ENCODE measurements around the gene TNRC18.

Gene TNRC18

DNA sequence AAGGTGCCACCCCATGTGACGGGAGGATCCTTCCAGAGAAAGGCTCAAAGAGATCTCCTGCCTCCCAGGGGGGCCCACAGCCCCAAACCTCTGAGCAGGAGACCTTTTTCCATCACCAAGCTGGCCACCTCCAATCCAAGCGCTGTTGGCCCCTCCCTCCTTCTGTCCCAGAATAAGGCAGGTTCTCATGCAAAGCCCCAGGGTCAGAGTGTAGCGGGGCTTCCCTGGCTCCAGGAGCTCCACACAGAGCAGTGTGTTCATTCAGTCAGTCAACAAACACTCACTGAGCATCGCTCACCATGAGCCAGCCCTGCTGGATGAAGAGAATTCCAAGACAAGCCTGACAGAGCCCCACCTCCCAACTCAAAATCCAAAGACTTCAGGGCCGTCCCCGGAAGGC, 39.0 kb downstream of the TNRC18 start:
- Histone ChIP-seq H3K27me3 (ENCODE audit: insufficient read depth, low read length, poor library complexity) (no peaks in the 10 kb centered on the region), H2AK5ac (ENCODE audit: low read length) (no peak overlapping the region), H3K4me3 (ENCODE audit: low read length) (no peak overlapping the region), H3K18ac (ENCODE audit: low read length) (no peak overlapping the region), H4K8ac (ENCODE audit: low read depth, low read length) (no peak overlapping the region), H2BK15ac (replicated peaks; ENCODE audit: low read depth) (no peak overlapping the region), H2BK120ac (ENCODE audit: low read depth, low read length) (no peak overlapping the region), H3K56ac (ENCODE audit: low read length) (no peak overlapping the region), H2BK5ac (ENCODE audit: low read length) (no peak overlapping the region), H4K5ac (ENCODE audit: low read length) (no peak overlapping the region), H3K27ac (ENCODE audit: low read depth, low read length) (no peak overlapping the region), H3K9ac (ENCODE audit: low read length) (no peak overlapping the region), H3K4ac (ENCODE audit: low read depth, low read length) (no peak overlapping the region), H3K4me1 (ENCODE audit: control insufficient read depth, low read depth, low read length) (no peaks in the 10 kb centered on the region), H3K4me2 (ENCODE audit: low read length) (no peak overlapping the region), H3K23ac (ENCODE audit: low read length) (no peak overlapping the region), H3K79me1 (ENCODE audit: low read length) (peaks cover 16% of the 10 kb centered on the region), H3K36me3 (ENCODE audit: control insufficient read depth, insufficient read depth, low read length) (no peaks in the 10 kb centered on the region), H3K79me2 (ENCODE audit: control insufficient read depth, insufficient read depth, low read length) (peaks cover 15% of the 10 kb centered on the region)
- no CpG with 5 or more reads among the region's 6 CpGs for WGBS (ENCODE audit: extremely low coverage, insufficient coverage, low lambda C conversion rate)
- no peak for DNase-seq

DNA sequence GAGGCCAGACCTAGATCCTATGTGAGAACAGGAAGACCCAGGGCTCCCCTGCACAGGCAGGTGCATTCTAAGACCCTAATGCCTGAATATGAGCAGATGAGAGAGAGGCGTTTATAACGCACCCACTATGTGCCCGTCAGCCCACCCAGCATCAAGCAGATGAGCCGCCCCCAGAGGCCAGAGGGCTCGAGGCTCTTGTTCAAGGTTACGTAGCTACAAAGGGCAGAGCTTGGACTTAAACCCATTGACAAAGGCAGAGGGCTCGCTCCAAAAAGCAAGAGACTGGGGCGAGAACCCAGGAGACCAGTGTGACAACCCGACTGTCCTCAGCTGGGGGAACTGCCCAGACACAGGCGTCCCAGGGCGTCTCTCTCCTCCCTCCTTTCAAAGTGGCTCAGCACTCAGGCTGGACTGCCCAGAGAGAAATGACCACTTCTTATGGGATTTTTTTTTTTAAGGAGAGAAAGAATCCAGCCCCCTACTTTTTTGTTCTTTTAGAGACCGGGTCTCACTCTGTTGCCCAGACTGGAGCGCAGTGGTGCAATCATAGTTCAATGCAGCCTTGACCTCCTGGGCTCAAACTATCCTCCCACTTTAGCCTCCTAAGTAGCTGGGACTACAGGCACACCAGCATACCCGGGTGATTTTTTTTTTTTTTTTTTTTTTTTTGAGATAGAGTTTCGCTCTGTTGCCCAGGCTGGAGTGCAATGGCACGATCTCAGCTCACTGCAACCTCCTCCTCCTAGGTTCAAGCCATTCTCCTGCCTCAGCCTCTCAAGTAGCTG, 40.1 kb downstream of the TNRC18 start:
- DNase-seq = no peak
- Histone ChIP-seq H3K18ac (ENCODE audit: low read length) (no peak overlapping the region), H2AK5ac (ENCODE audit: low read length) (no peak overlapping the region), H3K9ac (ENCODE audit: low read length) (no peak overlapping the region), H2BK5ac (ENCODE audit: low read length) (no peak overlapping the region), H3K79me2 (ENCODE audit: control insufficient read depth, insufficient read depth, low read length) (peaks cover 15% of the 10 kb centered on the region), H3K27me3 (ENCODE audit: insufficient read depth, low read length, poor library complexity) (no peaks in the 10 kb centered on the region), H3K4me1 (ENCODE audit: control insufficient read depth, low read depth, low read length) (no peaks in the 10 kb centered on the region), H3K36me3 (ENCODE audit: control insufficient read depth, insufficient read depth, low read length) (no peaks in the 10 kb centered on the region), H3K23ac (ENCODE audit: low read length) (no peak overlapping the region), H2BK120ac (ENCODE audit: low read depth, low read length) (no peak overlapping the region), H4K5ac (ENCODE audit: low read length) (no peak overlapping the region), H3K4me2 (ENCODE audit: low read length) (no peak overlapping the region), H4K8ac (ENCODE audit: low read depth, low read length) (no peak overlapping the region), H3K56ac (ENCODE audit: low read length) (no peak overlapping the region), H3K79me1 (ENCODE audit: low read length) (peaks cover 16% of the 10 kb centered on the region), H3K4me3 (ENCODE audit: low read length) (no peak overlapping the region), H3K27ac (ENCODE audit: low read depth, low read length) (no peak overlapping the region), H3K4ac (ENCODE audit: low read depth, low read length) (no peak overlapping the region), H2BK15ac (replicated peaks; ENCODE audit: low read depth) (no peak overlapping the region)
- WGBS (ENCODE audit: extremely low coverage, insufficient coverage, low lambda C conversion rate) = no CpG with 5 or more reads among the region's 16 CpGs

DNA sequence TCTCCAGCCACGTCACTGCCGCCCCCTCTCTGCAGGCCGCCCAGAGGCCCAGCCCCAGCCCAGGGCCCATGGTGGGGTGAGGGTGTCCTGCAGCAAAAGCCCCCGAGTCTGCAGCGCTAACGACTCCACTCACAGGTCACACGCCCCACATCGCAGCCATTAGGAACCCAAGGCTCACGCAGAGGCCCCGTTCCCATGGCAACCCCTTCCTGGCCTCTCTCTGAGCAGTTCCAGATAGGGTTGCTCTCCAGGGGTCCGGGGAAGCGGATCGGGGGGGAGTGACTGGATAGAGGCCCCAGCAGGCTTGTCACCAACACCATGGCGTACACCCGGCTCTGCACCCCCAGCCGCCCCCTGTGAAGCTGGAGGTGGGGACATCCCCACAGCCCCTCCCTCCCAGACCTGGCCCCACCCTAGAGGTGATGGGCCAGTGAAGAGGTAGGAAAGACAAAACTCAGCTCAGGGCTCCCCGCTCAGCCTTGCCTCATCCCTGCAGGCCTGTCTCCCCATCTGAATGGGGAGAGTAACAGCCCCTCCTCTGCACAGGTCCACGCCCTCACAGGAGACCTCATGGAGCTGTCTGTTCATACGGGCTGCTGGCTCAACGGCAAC, 41.2 kb downstream of the TNRC18 start:
- Histone ChIP-seq H2BK5ac (ENCODE audit: low read length) (no peak overlapping the region), H3K4me1 (ENCODE audit: control insufficient read depth, low read depth, low read length) (no peaks in the 10 kb centered on the region), H3K4ac (ENCODE audit: low read depth, low read length) (no peak overlapping the region), H3K27ac (ENCODE audit: low read depth, low read length) (no peak overlapping the region), H3K56ac (ENCODE audit: low read length) (no peak overlapping the region), H2BK120ac (ENCODE audit: low read depth, low read length) (no peak overlapping the region), H3K79me1 (ENCODE audit: low read length) (peaks cover 16% of the 10 kb centered on the region), H4K8ac (ENCODE audit: low read depth, low read length) (no peak overlapping the region), H3K4me2 (ENCODE audit: low read length) (no peak overlapping the region), H3K23ac (ENCODE audit: low read length) (no peak overlapping the region), H3K9ac (ENCODE audit: low read length) (no peak overlapping the region), H3K79me2 (ENCODE audit: control insufficient read depth, insufficient read depth, low read length) (peaks cover 15% of the 10 kb centered on the region), H3K4me3 (ENCODE audit: low read length) (no peak overlapping the region), H3K18ac (ENCODE audit: low read length) (no peak overlapping the region), H2AK5ac (ENCODE audit: low read length) (no peak overlapping the region), H3K27me3 (ENCODE audit: insufficient read depth, low read length, poor library complexity) (no peaks in the 10 kb centered on the region), H2BK15ac (replicated peaks; ENCODE audit: low read depth) (no peak overlapping the region), H4K5ac (ENCODE audit: low read length) (no peak overlapping the region), H3K36me3 (ENCODE audit: control insufficient read depth, insufficient read depth, low read length) (no peaks in the 10 kb centered on the region)
- WGBS (ENCODE audit: extremely low coverage, insufficient coverage, low lambda C conversion rate) = no CpG with 5 or more reads among the region's 20 CpGs
- peak; percentile 84 for DNase-seq

DNA sequence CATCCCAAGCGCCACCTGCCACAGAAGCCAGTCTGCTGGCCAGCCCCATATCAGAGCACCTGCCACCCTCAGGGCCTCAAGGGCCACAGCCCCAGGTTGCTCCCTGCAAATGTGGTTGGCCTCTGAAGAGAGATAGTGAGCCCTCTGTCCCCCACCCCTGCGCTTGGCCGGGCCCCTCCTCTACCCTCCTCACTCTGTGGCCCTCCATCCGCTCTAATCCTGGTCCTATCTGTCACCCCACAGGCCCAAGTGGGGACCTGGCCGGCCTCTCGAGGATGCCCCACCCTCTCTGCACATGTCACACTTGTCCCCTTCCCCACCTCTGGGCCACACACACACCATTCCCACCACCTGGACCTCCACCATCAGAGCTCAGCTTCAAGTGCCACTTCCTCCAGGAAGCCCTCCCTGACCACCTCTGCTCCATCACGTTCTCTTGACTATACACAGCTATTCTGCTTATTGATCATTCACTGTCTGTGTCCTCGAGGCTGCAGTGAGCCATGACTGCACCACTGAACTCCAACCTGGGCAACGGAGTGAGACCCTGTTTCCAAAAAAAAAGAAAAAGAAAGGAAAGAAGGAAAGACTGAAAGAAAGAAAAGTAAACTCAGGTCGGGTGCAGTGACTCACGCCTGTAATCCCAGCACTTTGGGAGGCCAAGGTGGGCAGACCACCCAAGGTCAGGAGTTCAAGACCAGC, 42.4 kb downstream of the TNRC18 start:
- H3K23ac ChIP-seq (ENCODE audit: low read length) = no peak overlapping the region
- no peak overlapping the region for H3K4me3 ChIP-seq (ENCODE audit: low read length)
- no peak overlapping the region for H3K27ac ChIP-seq (ENCODE audit: low read depth, low read length)
- H3K79me1 ChIP-seq (ENCODE audit: low read length) = peaks cover 16% of the 10 kb centered on the region
- no CpG with 5 or more reads among the region's 11 CpGs for WGBS (ENCODE audit: extremely low coverage, insufficient coverage, low lambda C conversion rate)
- no peaks in the 10 kb centered on the region for H3K36me3 ChIP-seq (ENCODE audit: control insufficient read depth, insufficient read depth, low read length)
- H3K9ac ChIP-seq (ENCODE audit: low read length) = no peak overlapping the region
- no peak overlapping the region for H4K8ac ChIP-seq (ENCODE audit: low read depth, low read length)
- H2BK5ac ChIP-seq (ENCODE audit: low read length) = no peak overlapping the region
- H2BK120ac ChIP-seq (ENCODE audit: low read depth, low read length) = no peak overlapping the region
- H3K4me2 ChIP-seq (ENCODE audit: low read length) = no peak overlapping the region
- no peak overlapping the region for H3K4ac ChIP-seq (ENCODE audit: low read depth, low read length)
- H2AK5ac ChIP-seq (ENCODE audit: low read length) = no peak overlapping the region
- H3K18ac ChIP-seq (ENCODE audit: low read length) = no peak overlapping the region
- H2BK15ac ChIP-seq (replicated peaks; ENCODE audit: low read depth) = no peak overlapping the region
- no peak overlapping the region for H4K5ac ChIP-seq (ENCODE audit: low read length)
- no peak for DNase-seq
- no peaks in the 10 kb centered on the region for H3K4me1 ChIP-seq (ENCODE audit: control insufficient read depth, low read depth, low read length)
- H3K27me3 ChIP-seq (ENCODE audit: insufficient read depth, low read length, poor library complexity) = no peaks in the 10 kb centered on the region
- peaks cover 15% of the 10 kb centered on the region for H3K79me2 ChIP-seq (ENCODE audit: control insufficient read depth, insufficient read depth, low read length)
- no peak overlapping the region for H3K56ac ChIP-seq (ENCODE audit: low read length)

DNA sequence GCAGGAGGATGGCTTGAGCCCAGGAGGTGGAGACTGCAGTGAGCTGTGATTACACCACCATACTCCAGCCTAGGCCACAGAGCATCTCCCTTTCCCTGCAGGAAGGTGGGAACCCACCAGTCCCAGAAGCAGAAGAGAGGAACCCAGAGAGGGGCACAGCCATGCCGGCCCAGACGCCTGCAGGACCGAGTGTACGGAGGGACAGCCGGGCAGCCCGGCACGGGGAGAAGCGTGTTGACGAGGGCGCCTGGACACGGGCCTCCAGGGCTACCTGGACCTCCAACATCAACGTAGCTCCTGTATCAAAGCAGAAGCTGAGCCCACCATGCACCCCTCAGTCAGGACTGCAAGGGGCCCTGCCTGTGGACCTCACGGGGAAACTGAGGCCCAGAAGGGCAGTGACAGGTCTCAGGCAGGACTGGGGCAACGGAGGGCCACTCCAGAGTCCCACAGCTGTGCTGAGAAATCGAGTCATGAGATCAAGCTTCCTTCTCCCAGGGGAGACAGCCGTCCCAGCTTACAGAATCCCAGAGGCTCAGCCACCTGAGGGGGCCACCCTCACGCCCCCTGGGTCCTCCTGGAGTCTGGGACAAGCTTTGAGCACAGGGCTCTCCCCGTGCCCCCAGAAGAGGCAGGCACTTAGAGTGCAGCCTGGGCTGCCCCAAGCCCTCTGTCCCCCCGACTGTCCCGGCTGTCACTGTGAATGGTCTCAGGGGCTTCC, 43.1 kb downstream of the TNRC18 start:
- Histone ChIP-seq H3K4me1 (ENCODE audit: control insufficient read depth, low read depth, low read length) (no peaks in the 10 kb centered on the region), H4K8ac (ENCODE audit: low read depth, low read length) (no peak overlapping the region), H3K4ac (ENCODE audit: low read depth, low read length) (no peak overlapping the region), H3K23ac (ENCODE audit: low read length) (no peak overlapping the region), H3K79me2 (ENCODE audit: control insufficient read depth, insufficient read depth, low read length) (peaks cover 15% of the 10 kb centered on the region), H3K56ac (ENCODE audit: low read length) (no peak overlapping the region), H2AK5ac (ENCODE audit: low read length) (no peak overlapping the region), H2BK5ac (ENCODE audit: low read length) (no peak overlapping the region), H4K5ac (ENCODE audit: low read length) (no peak overlapping the region), H3K79me1 (ENCODE audit: low read length) (peaks cover 16% of the 10 kb centered on the region), H2BK15ac (replicated peaks; ENCODE audit: low read depth) (no peak overlapping the region), H3K9ac (ENCODE audit: low read length) (no peak overlapping the region), H2BK120ac (ENCODE audit: low read depth, low read length) (no peak overlapping the region), H3K18ac (ENCODE audit: low read length) (no peak overlapping the region), H3K36me3 (ENCODE audit: control insufficient read depth, insufficient read depth, low read length) (no peaks in the 10 kb centered on the region), H3K27me3 (ENCODE audit: insufficient read depth, low read length, poor library complexity) (no peaks in the 10 kb centered on the region), H3K27ac (ENCODE audit: low read depth, low read length) (no peak overlapping the region), H3K4me2 (ENCODE audit: low read length) (no peak overlapping the region), H3K4me3 (ENCODE audit: low read length) (no peak overlapping the region)
- DNase-seq = no peak
- WGBS (ENCODE audit: extremely low coverage, insufficient coverage, low lambda C conversion rate) = no CpG with 5 or more reads among the region's 20 CpGs
